Panc1 (cell line): ENCODE results near the gene EXD1.

Experiments
- POLR2AphosphoS5 ChIP-seq: IDR thresholded peaks from 2 replicates; pipeline ENCODE4 v1.6.1; 2012; ENCODE audit warnings: mild to moderate bottlenecking, low read depth, low read length, moderate library complexity
- TCF7L2 ChIP-seq: IDR thresholded peaks from 2 replicates; pipeline ENCODE4 v1.6.1; 2011; ENCODE audit warnings: mild to moderate bottlenecking, low read depth, low read length, inconsistent platforms
- TF ChIP-seq, protein P1 (sequence below): fragments of 450-650 bp; IDR thresholded peaks from 2 replicates; pipeline ENCODE4 v1.5.1; 2017; ENCODE audit warnings: mild to moderate bottlenecking
- TF ChIP-seq, protein P2 (sequence below), 2 experiments: IDR thresholded peaks; 2 replicates each; pipeline ENCODE4 v1.6.1; 2011 to 2012; ENCODE audit warnings: low read depth in 2 of 2, control low read depth in 1 of 2, low read length in 1 of 2, mild to moderate bottlenecking in 1 of 2, moderate library complexity in 1 of 2; ENCODE audit not compliant: insufficient read depth in 1 of 2

DNA sequence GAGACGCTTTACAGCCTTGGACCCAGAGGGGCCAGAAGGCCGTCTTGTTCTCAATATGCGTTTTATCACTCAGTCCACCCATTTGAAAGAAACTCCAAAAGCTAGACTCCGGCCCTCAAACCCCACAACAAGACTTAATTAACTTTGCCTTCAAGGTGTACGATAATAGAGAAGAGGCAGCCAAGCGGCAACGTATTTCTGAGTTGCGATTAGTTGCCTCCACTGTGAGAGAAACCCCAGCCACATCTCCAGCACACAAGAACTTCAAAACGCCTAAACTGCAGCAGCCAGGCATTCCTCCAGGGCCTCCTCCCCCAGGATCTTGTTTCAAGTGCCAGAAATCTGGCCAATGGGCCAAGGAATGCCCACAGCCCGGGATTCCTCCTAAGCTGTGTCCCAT lies 97.1 kb downstream of the EXD1 start:
- TF ChIP-seq, protein P1, sequence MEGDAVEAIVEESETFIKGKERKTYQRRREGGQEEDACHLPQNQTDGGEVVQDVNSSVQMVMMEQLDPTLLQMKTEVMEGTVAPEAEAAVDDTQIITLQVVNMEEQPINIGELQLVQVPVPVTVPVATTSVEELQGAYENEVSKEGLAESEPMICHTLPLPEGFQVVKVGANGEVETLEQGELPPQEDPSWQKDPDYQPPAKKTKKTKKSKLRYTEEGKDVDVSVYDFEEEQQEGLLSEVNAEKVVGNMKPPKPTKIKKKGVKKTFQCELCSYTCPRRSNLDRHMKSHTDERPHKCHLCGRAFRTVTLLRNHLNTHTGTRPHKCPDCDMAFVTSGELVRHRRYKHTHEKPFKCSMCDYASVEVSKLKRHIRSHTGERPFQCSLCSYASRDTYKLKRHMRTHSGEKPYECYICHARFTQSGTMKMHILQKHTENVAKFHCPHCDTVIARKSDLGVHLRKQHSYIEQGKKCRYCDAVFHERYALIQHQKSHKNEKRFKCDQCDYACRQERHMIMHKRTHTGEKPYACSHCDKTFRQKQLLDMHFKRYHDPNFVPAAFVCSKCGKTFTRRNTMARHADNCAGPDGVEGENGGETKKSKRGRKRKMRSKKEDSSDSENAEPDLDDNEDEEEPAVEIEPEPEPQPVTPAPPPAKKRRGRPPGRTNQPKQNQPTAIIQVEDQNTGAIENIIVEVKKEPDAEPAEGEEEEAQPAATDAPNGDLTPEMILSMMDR = no peak
- TF ChIP-seq POLR2AphosphoS5 (no peak), TCF7L2 (no peak)
- TF ChIP-seq, protein P2, sequence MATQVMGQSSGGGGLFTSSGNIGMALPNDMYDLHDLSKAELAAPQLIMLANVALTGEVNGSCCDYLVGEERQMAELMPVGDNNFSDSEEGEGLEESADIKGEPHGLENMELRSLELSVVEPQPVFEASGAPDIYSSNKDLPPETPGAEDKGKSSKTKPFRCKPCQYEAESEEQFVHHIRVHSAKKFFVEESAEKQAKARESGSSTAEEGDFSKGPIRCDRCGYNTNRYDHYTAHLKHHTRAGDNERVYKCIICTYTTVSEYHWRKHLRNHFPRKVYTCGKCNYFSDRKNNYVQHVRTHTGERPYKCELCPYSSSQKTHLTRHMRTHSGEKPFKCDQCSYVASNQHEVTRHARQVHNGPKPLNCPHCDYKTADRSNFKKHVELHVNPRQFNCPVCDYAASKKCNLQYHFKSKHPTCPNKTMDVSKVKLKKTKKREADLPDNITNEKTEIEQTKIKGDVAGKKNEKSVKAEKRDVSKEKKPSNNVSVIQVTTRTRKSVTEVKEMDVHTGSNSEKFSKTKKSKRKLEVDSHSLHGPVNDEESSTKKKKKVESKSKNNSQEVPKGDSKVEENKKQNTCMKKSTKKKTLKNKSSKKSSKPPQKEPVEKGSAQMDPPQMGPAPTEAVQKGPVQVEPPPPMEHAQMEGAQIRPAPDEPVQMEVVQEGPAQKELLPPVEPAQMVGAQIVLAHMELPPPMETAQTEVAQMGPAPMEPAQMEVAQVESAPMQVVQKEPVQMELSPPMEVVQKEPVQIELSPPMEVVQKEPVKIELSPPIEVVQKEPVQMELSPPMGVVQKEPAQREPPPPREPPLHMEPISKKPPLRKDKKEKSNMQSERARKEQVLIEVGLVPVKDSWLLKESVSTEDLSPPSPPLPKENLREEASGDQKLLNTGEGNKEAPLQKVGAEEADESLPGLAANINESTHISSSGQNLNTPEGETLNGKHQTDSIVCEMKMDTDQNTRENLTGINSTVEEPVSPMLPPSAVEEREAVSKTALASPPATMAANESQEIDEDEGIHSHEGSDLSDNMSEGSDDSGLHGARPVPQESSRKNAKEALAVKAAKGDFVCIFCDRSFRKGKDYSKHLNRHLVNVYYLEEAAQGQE (IDR thresholded peaks at IDR 0.05; ENCODE audit: insufficient read depth in 1 of 2, low read depth in 2 of 2, low read length in 1 of 2) = no peak
